NCI-H510A treated with DMSO at 0.1 percent for 48 hours (cell line): Measurements from ENCODE around the gene SPATA1.

Experiments
- DNase-seq: peaks from one replicate; lab custom pipeline; 2025; lab: John Stamatoyannopoulos, UW

SPATA1 gene

DNA sequence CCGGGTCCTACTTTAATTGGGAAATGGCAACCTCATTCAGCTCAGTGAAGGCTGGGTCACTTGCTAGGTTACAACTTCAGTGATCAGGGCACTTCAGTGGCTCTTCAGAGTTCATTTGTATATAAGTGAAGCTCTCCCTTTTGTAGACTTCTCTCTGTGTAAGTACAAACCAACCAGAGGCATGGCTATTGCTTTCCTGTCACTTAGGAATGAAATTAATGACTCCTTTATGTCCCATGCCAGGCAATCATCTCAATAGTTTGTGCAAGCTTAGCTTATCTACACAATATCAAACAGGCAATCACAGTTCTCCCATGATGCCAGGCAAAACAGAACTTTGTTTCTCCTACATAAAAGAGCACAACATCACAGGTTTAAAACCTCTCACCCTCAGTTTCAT, 90.8 kb downstream of the SPATA1 start:
- no peak for DNase-seq

DNA sequence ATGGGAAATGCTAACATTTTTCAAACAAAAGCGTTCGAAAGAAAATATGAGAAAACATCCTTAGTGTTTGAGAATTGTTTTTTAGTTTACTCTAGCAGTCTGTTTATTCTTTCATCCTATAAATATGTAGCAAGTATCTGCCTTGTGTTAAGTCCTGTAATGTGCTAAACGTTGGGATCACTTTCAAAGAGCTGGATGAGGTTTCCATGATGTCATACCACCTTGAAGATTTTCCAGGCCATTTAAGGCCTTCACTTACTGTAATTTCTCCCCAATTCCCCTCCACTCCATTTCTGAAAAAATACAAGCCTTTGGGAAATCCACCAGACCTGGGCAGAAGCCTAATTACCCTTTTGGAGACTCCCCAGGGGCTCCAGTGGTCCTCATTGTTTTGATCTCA, 92.2 kb downstream of the SPATA1 start:
- no peak for DNase-seq

DNA sequence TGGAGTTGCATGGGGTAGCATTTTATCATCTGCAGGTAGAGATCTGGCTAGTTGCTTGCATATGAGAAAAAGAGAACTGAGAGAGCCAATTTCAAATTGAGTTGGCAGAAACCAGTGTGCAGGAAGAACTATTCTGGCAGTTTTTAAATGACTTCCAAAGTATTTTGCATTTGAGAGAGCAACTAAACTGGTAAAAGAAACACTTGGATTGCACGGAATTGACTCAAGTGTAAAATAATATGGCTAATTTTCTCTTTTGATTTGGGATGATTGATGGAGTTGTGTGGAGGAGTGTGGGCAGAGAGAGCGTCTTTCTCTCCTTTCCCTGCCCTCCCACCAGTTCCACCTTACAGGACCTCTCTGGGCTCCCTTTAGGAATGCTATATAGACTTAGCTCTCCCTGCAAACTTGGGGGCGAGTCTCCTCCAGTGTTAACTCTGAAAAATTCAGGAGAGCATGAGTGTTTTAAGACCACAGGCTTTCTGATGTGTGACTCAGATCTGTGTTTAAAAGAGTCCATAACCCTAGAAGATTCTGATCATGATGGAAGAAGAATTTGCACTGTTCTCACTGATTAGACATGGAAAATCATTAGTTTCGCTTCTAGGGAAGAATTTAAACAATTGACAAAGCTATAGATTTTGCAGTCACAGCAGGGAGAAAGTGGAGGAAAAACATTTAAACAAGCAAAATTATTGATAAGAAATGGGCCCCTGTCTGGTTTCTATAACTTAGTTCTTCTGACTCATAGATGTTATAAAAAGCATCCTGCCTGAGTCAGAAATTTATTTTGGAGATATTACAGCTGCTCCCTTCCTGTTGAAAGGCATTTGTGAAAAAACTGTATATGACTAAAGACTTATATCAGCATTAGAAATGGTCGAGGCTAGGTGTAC, 92.9 kb downstream of the SPATA1 start:
- DNase-seq = no peak

- DNase-seq = no peak
These were observed 94.6 kb downstream of the SPATA1 start for GRCh38 chr1:84600796-84601195.

DNA sequence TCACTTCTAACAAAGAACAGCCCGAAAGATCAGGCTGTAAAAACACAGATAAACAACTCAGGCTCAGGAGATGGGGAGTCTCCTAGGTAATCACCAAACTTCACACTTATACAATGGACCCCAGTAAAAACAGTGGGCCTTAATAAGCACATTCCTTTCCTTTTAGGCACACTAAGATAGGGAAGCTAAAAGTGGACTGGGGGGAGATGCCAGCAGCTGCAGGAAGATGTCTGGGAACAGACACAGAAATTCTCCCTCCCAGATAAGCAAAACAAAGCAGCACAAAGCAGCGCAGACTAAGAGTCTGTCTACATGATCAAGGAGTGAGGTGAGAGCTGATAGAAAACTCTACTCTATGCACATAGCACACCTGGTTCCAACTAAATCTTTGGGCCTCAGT, 97.0 kb downstream of the SPATA1 start:
- no peak for DNase-seq

- DNase-seq = no peak
These were observed 98.0 kb downstream of the SPATA1 start for GRCh38 chr1:84603941-84604830.

DNA sequence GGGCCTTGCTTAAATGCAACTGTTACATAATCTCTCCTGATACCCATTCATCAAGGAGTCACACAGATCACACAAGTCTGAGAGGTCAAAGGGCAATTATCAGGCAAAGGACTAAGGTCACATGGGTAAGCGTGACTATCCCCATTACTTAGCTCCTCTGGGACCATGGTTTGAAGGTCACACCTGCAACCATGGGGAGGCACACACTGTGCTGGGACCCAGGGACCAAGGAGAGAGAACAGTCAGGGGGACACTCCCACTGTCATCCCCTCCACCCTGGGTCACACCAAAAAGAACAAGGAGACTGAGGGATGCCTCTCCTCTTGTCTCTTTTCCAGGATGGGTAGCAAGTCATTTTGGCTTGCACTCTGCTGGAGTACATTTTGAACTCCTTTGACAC, 99.0 kb downstream of the SPATA1 start:
- no peak for DNase-seq

- DNase-seq = no peak
These were observed 100.8 kb downstream of the SPATA1 start for GRCh38 chr1:84606977-84607376.

DNA sequence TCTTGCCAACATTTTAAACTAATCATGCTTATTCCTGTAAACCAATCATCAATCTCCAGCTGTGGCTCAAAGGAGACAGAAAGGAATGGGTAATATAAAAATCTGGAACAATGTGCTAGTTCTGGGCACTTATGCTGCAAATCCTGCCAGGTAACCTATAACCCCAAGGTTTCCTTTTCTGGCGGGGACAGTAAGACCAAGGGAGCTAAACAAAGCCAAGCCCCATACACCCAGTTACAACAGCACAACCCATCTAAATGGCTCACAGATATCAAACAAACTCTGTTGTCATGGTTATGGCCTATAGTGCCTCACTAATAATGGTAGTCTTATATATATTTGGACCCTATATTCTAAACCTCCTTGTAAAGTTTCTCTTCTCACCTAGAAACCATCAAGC, 104.9 kb downstream of the SPATA1 start:
- no peak for DNase-seq

- DNase-seq = no peak
These were observed 105.6 kb downstream of the SPATA1 start for GRCh38 chr1:84611796-84612195.

- no peak for DNase-seq
These were observed 106.8 kb downstream of the SPATA1 start for GRCh38 chr1:84613026-84613425.

DNA sequence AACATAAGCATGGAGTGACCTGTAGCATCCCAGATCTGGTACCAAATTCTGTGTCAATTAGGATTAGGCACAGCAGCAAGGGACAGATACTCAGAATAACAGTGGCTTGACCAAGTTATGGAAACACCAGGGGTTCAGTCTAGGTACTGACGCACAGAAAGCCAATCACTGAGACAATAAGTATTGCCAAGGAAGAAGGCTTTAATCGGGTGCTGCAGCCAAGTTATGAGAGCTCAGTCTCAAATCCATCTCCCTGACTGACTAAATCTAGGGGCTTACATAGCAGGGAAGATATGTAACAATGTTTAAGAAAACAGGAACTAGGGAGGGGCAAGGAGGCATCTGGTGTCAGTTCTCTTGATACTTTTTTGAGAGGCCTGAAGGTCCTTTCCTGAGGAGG, 107.7 kb downstream of the SPATA1 start:
- no peak for DNase-seq

DNA sequence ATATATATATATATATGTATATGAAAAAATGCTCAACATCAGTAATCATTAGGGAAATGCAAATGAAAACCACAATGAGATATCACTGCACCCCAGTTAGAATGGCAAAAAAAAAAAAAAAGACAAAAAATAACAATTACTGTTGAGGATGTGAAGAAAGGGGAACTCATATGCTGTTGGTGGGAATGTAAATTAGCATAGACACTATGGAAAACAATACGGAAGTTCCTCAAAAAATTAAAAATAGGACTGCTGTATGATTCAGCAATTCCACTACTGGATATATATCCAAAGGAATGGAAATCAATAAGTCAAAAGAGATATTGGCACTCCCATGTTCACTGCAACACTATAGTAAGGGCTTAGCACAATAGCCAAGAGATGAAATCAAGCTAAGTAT, 109.6 kb downstream of the SPATA1 start:
- DNase-seq = no peak
